Endothelial cell of umbilical vein (primary cell): ENCODE data around the gene TLE4. TPM values are rescaled to one million over a fixed set of nuclear protein-coding genes. Genes with fewer than 3 reads are reported as not detected.

ENCODE experiments used
- Bru-seq: library from RNA; stranded (reverse); fragments of 400-500 nt; gene quantifications from one replicate; lab custom pipeline; 2021; lab: Mats Ljungman, UMichigan
- BruChase-seq, 2 experiments: library from RNA; stranded (reverse); fragments of 400-500 nt; gene quantifications; one replicate each; lab custom pipeline; 2021; lab: Mats Ljungman, UMichigan
- BruUV-seq: library from RNA; stranded (reverse); fragments of 400-500 nt; replicated peaks from 2 replicates; lab custom pipeline; 2021; lab: Mats Ljungman, UMichigan
- CTCF ChIA-PET: fragments of 300-600, 350-600 bp; sonication (Branson Sonifier 250); formaldehyde crosslinking; loops from one replicate; lab custom pipeline; 2021; ENCODE audit warnings: antibody characterized with exemption, inconsistent platforms; lab: Charles Lee
- POLR2A ChIA-PET: fragments of 300-600, 350-600 bp; sonication (Branson Sonifier 250); formaldehyde crosslinking; loops from one replicate; lab custom pipeline; 2021; ENCODE audit warnings: antibody characterized with exemption, inconsistent platforms; lab: Charles Lee
- DNase-seq: peaks from one replicate; pipeline ENCODE4 v3.0.0-alpha.2; 2011; ENCODE audit warnings: low read depth, low spot score
- FAIRE-seq: peaks from 2 replicates; lab custom pipeline; 2011; peaks lifted over from hg19 to GRCh38; lab: Jason Lieb, UNC
- H2AFZ ChIP-seq: 2 replicates; pipeline ENCODE4 v1.6.0; 2012; ENCODE audit warnings: low read depth, low read length, control low read depth, inconsistent platforms
- H3K27ac ChIP-seq: 2 replicates; pipeline ENCODE4 v1.5.1; 2011; ENCODE audit warnings: low read depth, mild to moderate bottlenecking, control low read depth, low read length, moderate library complexity; ENCODE audit not compliant: insufficient read depth
- H3K27me3 ChIP-seq, 2 experiments: 2 replicates each; pipeline versions ENCODE4 v1.6.0 to v1.6.1; 2011; ENCODE audit warnings: low read length in 2 of 2, mixed read lengths in 1 of 2; ENCODE audit not compliant: control insufficient read depth in 2 of 2, insufficient read depth in 2 of 2
- H3K36me3 ChIP-seq, 2 experiments: 2 replicates in 1 of 2; 3 replicates in 1 of 2; pipeline ENCODE4 v1.5.1; 2011; ENCODE audit warnings: low read length in 2 of 2, mild to moderate bottlenecking in 1 of 2, moderate library complexity in 1 of 2; ENCODE audit not compliant: control insufficient read depth in 2 of 2, insufficient read depth in 2 of 2; ENCODE audit errors: extremely low read depth in 1 of 2
- H3K4me1 ChIP-seq: 3 replicates; pipeline ENCODE4 v1.5.1; 2011; ENCODE audit warnings: mild to moderate bottlenecking, low read length; ENCODE audit not compliant: control insufficient read depth, insufficient read depth; ENCODE audit errors: extremely low read depth
- H3K4me2 ChIP-seq: 2 replicates; pipeline ENCODE4 v1.6.1; 2011; ENCODE audit warnings: low read length, control low read depth, mixed read lengths; ENCODE audit not compliant: insufficient read depth
- H3K4me3 ChIP-seq, 3 experiments: fragments of 200-600 bp in 1 of 3; sonication (generic), shearing (Covaris generic) in 1 of 3; replicated peaks in 1 of 3; 2 replicates each; pipeline ENCODE4 v1.5.1; 2011 to 2016; ENCODE audit warnings: control low read depth in 3 of 3, low read length in 3 of 3, mild to moderate bottlenecking in 2 of 3, inconsistent platforms in 1 of 3, low read depth in 1 of 3, moderate library complexity in 1 of 3; ENCODE audit not compliant: insufficient read depth in 1 of 3
- H3K79me2 ChIP-seq: 2 replicates; pipeline ENCODE4 v1.6.0; 2012; ENCODE audit warnings: low read length, inconsistent platforms; ENCODE audit not compliant: control insufficient read depth, insufficient read depth
- H3K9ac ChIP-seq: replicated peaks from 2 replicates; pipeline ENCODE3; 2011; ENCODE audit warnings: low read length, control low read depth; ENCODE audit not compliant: insufficient read depth; ENCODE audit errors: extremely low read depth
- H3K9me1 ChIP-seq: replicated peaks from 3 replicates; pipeline ENCODE4 v1.6.0; 2011; ENCODE audit warnings: mild to moderate bottlenecking, low read length; ENCODE audit not compliant: control insufficient read depth, insufficient read depth; ENCODE audit errors: extremely low read depth
- H3K9me3 ChIP-seq: replicated peaks from 2 replicates; pipeline ENCODE4 v1.5.1; 2012; ENCODE audit warnings: low read length, inconsistent platforms; ENCODE audit not compliant: control insufficient read depth, insufficient read depth
- H4K20me1 ChIP-seq: replicated peaks from 2 replicates; pipeline ENCODE3; 2011; ENCODE audit warnings: mild to moderate bottlenecking, low read length; ENCODE audit not compliant: control insufficient read depth, insufficient read depth; ENCODE audit errors: extremely low read depth
- CTCF ChIP-seq, 2 donors: IDR thresholded peaks; 1 replicate in 1 of 2; 2 replicates in 1 of 2; pipeline ENCODE4 v1.5.1; 2011; ENCODE audit warnings: low read length in 2 of 2, mild to moderate bottlenecking in 2 of 2, moderate library complexity in 2 of 2, control low read depth in 1 of 2, inconsistent platforms in 1 of 2, low read depth in 1 of 2; ENCODE audit not compliant: insufficient read depth in 1 of 2; ENCODE audit errors: extremely low read depth in 1 of 2
- EZH2 ChIP-seq: IDR thresholded peaks from 2 replicates; pipeline ENCODE4 v1.6.1; 2012; ENCODE audit warnings: borderline replicate concordance, low read depth, mild to moderate bottlenecking, moderate library complexity, low read length, inconsistent platforms; ENCODE audit not compliant: severe bottlenecking
- FOS ChIP-seq: IDR thresholded peaks from 2 replicates; pipeline ENCODE4 v1.6.1; 2011; ENCODE audit warnings: mild to moderate bottlenecking, low read length, moderate library complexity, borderline replicate concordance; ENCODE audit not compliant: insufficient read depth
- MAX ChIP-seq: IDR thresholded peaks from 2 replicates; pipeline ENCODE4 v1.6.1; 2011; ENCODE audit not compliant: insufficient read depth, insufficient read length
- POLR2A ChIP-seq: IDR thresholded peaks from 2 replicates; pipeline ENCODE4 v1.6.1; 2012; ENCODE audit warnings: low read depth, mild to moderate bottlenecking, control low read depth, low read length
- POLR2AphosphoS5 ChIP-seq: IDR thresholded peaks from 2 replicates; pipeline ENCODE4 v1.6.1; 2012; ENCODE audit warnings: low read depth, mild to moderate bottlenecking, control low read depth, low read length, moderate library complexity; ENCODE audit not compliant: insufficient read depth
- dilution Hi-C: fragments of 300-500 bp; cut with MboI; formaldehyde crosslinking; loops from one replicate; pipeline ENCODE4 v1.15.0; 2019; ENCODE audit warnings: low sequenced_read_pairs; ENCODE audit not compliant: extremely low pct_ligation_motif_present
- intact Hi-C: fragments of 100-400 bp; cut with micrococcal nuclease; formaldehyde crosslinking; loops from one replicate; pipeline ENCODE4 v1.10.0; 2022
- long read RNA-seq: library from polyadenylated mRNA; stranded (forward); transcript quantifications from one replicate; pipeline ENCODE4 v2.0.0, GENCODE V29; 2021
- polyA minus RNA-seq, 3 experiments: library from RNA; depleted of rRNA, polyadenylated mRNA; stranded (reverse); fragments of >200 nt; gene quantifications; 1 replicate in 1 of 3; 2 replicates in 2 of 3; pipeline ENCODE4 v1.2.3, GENCODE V29; 2011
- polyA plus RNA-seq, 4 experiments: library from polyadenylated mRNA; depleted of rRNA in 3 of 4; stranded (reverse) in 3 of 4; unstranded in 1 of 4; fragments of >200 nt; gene quantifications; 2 replicates each; pipeline versions ENCODE4 v1.2.1 to v1.2.3, GENCODE V29; 2011 to 2012; ENCODE audit warnings: missing spikeins in 1 of 4
- total RNA-seq: library from RNA; stranded (reverse); gene quantifications from 2 replicates; pipeline ENCODE4 v1.2.3, GENCODE V29; 2021

The TLE4 gene
- total RNA-seq (31.4 and 34.5 TPM in 2 replicates), polyA plus RNA-seq (24.0 and 32.3 TPM in 2 replicates), polyA minus RNA-seq (54.7 and 58.6 TPM in 2 replicates), Bru-seq, nascent RNA (percentile 83 among the genes with signal in this experiment), BruChase-seq, experiment 1, labeled RNA remaining after a 6-hour chase (percentile 65 among the genes with signal in this experiment), BruChase-seq, experiment 2, labeled RNA remaining after a 2-hour chase (percentile 74 among the genes with signal in this experiment)
- 24.0 and 26.5 TPM in 2 replicates for polyA plus RNA-seq (2011; cell fraction: cytosol; rRNA removed)
- polyA plus RNA-seq (2011; cell fraction: nucleus; rRNA removed): 65.0 and 75.1 TPM in 2 replicates
- polyA plus RNA-seq (2012): 19.9 and 22.5 TPM in 2 replicates
- 1.2 TPM for polyA minus RNA-seq (2011; cell fraction: cytosol; rRNA and poly(A)+ RNA removed)
- 153 and 167 TPM in 2 replicates for polyA minus RNA-seq (2011; cell fraction: nucleus; rRNA and poly(A)+ RNA removed)
- long read RNA-seq, partial matches to known transcripts: 4 of 9 reads
- long read RNA-seq, other reads (novel, unspliced or antisense): 4 of 9 reads

- BruUV-seq: no TSS peak
- dilution Hi-C loops (no loop called here), intact Hi-C loops (loop anchor here (1.0 to 10.0 kb wide), 16 partner anchors 10 to 1817 kb away; partner anchors contain the start of gene PSAT1)
- H3K4me3 ChIP-seq: peak within 1 kb of the TSS; percentile 89 to 96 (median 95)
- no peaks in the 10 kb centered on the region for H3K9me3 ChIP-seq
- peaks cover 2 to 8% of the 10 kb centered on the region in 2 experiments for H3K27me3 ChIP-seq
- peak within 1 kb of the TSS; percentile 95 for H3K9ac ChIP-seq
- peaks cover 22% of the 10 kb centered on the region for H3K4me1 ChIP-seq
- TF ChIP-seq MAX (peak; percentile 64), FOS (no peak), CTCF (IDR thresholded peaks at IDR 0.05; ENCODE audit: extremely low read depth in 1 of 2, insufficient read depth in 1 of 2, low read depth in 1 of 2, low read length in 2 of 2) (no peak), POLR2AphosphoS5 (peak; percentile 76), EZH2 (no peak), POLR2A (peak; percentile 97)
- no peaks in the 10 kb centered on the region for H4K20me1 ChIP-seq
- CTCF ChIA-PET: interaction anchor here (0.6 to 1.3 kb wide), 7 partner anchors 13 to 187 kb away, joined by 3 to 5 read pairs (median 3); no protein-coding TSS in a partner anchor
- DNase-seq: peak; percentile 100
- peak within 1 kb of the TSS; percentile 91 for H3K4me2 ChIP-seq
- POLR2A ChIA-PET: interaction anchor here (0.6 to 2.2 kb wide), 11 partner anchors 9 to 1438 kb away, joined by 3 to 29 read pairs (median 4); no protein-coding TSS in a partner anchor
- H2AFZ ChIP-seq: peak within 1 kb of the TSS; percentile 100
- H3K27ac ChIP-seq: peak within 1 kb of the TSS; percentile 87
- H3K9me1 ChIP-seq: no peaks in the 10 kb centered on the region
- peaks cover 10% of the 10 kb centered on the region for H3K79me2 ChIP-seq
- H3K36me3 ChIP-seq: no peaks in the 10 kb centered on the region
- peak; percentile 99 for FAIRE-seq
These were observed at the start of gene TLE4 for GRCh38 chr9:79571309-79572031. Gene TLE4 (plus strand): TSS chr9:79571965. CDS start chr9:79572791, 826 bp downstream.
